Lower lobe of right lung (tissue), 2 donors: Measurements from ENCODE around the gene POC1B. TPM values are rescaled to one million over a fixed set of nuclear protein-coding genes. Genes with fewer than 3 reads are reported as not detected.

Experiments used
- ATAC-seq, 2 donors: fragments of 200-7000 bp; cut with Tn5 transposase; one replicate each; pipeline ENCODE4 v1.9.1; 2020 to 2022; ENCODE audit warnings: mild to moderate bottlenecking in 2 of 2, moderate library complexity in 2 of 2
- DNase-seq: peaks from one replicate; pipeline ENCODE4 v3.0.0-alpha.2; 2020
- H3K27ac ChIP-seq: fragments of 200-600 bp; one replicate; pipeline ENCODE4 v1.8.0; 2022
- H3K27me3 ChIP-seq: fragments of 200-600 bp; one replicate; pipeline ENCODE4 v1.8.0; 2022; ENCODE audit warnings: low read depth
- H3K36me3 ChIP-seq: fragments of 200-600 bp; one replicate; pipeline ENCODE4 v1.8.0; 2022; ENCODE audit warnings: mild to moderate bottlenecking
- H3K4me1 ChIP-seq: fragments of 200-600 bp; one replicate; pipeline ENCODE4 v1.8.0; 2022
- H3K4me3 ChIP-seq: fragments of 200-600 bp; one replicate; pipeline ENCODE4 v1.8.0; 2022; ENCODE audit warnings: mild to moderate bottlenecking
- H3K9me3 ChIP-seq: fragments of 200-600 bp; one replicate; pipeline ENCODE4 v1.8.0; 2022
- CTCF ChIP-seq: fragments of 200-600 bp; IDR thresholded peaks from one replicate; pipeline ENCODE4 v1.8.0; 2022; ENCODE audit warnings: antibody characterized with exemption, mild to moderate bottlenecking
- intact Hi-C: fragments of 100-400 bp; cut with DNase I; formaldehyde crosslinking; loops from one replicate; pipeline ENCODE4 v1.11.0; 2022
- total RNA-seq: library from RNA; stranded (reverse); fragmentation: NEBNext Ultra II Directional; extraction: Animal tissue kit (Norgen Biotek cat#: 25700); gene quantifications from one replicate; pipeline ENCODE4 v1.2.1, GENCODE V29; 2021
- donor health status: DM: no; HTN: yes; CAD: no; lungs with severe emphysema.

Gene POC1B
- total RNA-seq, 1 donor from 2014 or later, result 15.5 TPM

- intact Hi-C loops, result loop anchor here (10.0 kb wide), 1 partner anchor 49 kb away; the partner anchor contains the start of genes GALNT4 and POC1B
- no peak for ATAC-seq
Measured at GRCh38 chr12:89476232-89476631, 49.6 kb downstream of the POC1B start.

GRCh38 chr12:89475203-89475990, 50.5 kb downstream of the POC1B start:
- no peak for ATAC-seq
- no peak overlapping the region for H3K4me3 ChIP-seq
- intact Hi-C loops, result loop anchor here (10.0 kb wide), 1 partner anchor 49 kb away; the partner anchor contains the start of genes GALNT4 and POC1B
- H3K27ac ChIP-seq, result no peak overlapping the region
- H3K9me3 ChIP-seq, result no peaks in the 10 kb centered on the region
- TF ChIP-seq CTCF, result no peak
- H3K4me1 ChIP-seq, result peaks cover 8% of the 10 kb centered on the region
- H3K36me3 ChIP-seq, result no peaks in the 10 kb centered on the region
- DNase-seq, result no peak
- H3K27me3 ChIP-seq, result no peaks in the 10 kb centered on the region

More at GRCh38 chr12:89476232-89476631, 49.6 kb downstream of the POC1B start:
- H3K36me3 ChIP-seq, result no peaks in the 10 kb centered on the region
- H3K27me3 ChIP-seq, result no peaks in the 10 kb centered on the region
- H3K9me3 ChIP-seq, result no peaks in the 10 kb centered on the region
- H3K4me3 ChIP-seq, result no peak overlapping the region
- no peak overlapping the region for H3K27ac ChIP-seq
- peaks cover 8% of the 10 kb centered on the region for H3K4me1 ChIP-seq
- no peak for DNase-seq
- TF ChIP-seq CTCF, result no peak

GRCh38 chr12:89474615-89475014, 51.2 kb downstream of the POC1B start:
- Histone ChIP-seq H3K9me3 (no peaks in the 10 kb centered on the region), H3K27ac (no peak overlapping the region), H3K4me3 (no peak overlapping the region), H3K36me3 (no peaks in the 10 kb centered on the region), H3K4me1 (peaks cover 8% of the 10 kb centered on the region), H3K27me3 (no peaks in the 10 kb centered on the region)
- ATAC-seq (no peak), DNase-seq (no peak)
- TF ChIP-seq CTCF, result no peak
- intact Hi-C loops, result loop anchor here (10.0 kb wide), 1 partner anchor 50 kb away; the partner anchor contains the start of genes GALNT4 and POC1B

- DNase-seq, result no peak
- Histone ChIP-seq H3K9me3 (no peaks in the 10 kb centered on the region), H3K4me1 (peaks cover 15% of the 10 kb centered on the region), H3K27me3 (no peaks in the 10 kb centered on the region), H3K4me3 (no peak overlapping the region), H3K27ac (no peak overlapping the region), H3K36me3 (no peaks in the 10 kb centered on the region)
- no peak for TF ChIP-seq CTCF
- ATAC-seq, result no peak
- intact Hi-C loops, result loop anchor here (10.0 kb wide), 1 partner anchor 52 kb away; the partner anchor contains the start of genes GALNT4 and POC1B
Measured at GRCh38 chr12:89472508-89472907, 53.3 kb downstream of the POC1B start.

GRCh38 chr12:89470741-89471509, 54.9 kb downstream of the POC1B start:
- no peaks in the 10 kb centered on the region for H3K9me3 ChIP-seq
- DNase-seq (no peak), ATAC-seq (peak; percentile 81 to 86)
- TF ChIP-seq CTCF, result peak; percentile 70
- intact Hi-C loops, result loop anchor here (10.0 kb wide), 1 partner anchor 54 kb away; the partner anchor contains the start of genes GALNT4 and POC1B
- H3K4me3 ChIP-seq, result no peak overlapping the region
- H3K36me3 ChIP-seq, result no peaks in the 10 kb centered on the region
- no peaks in the 10 kb centered on the region for H3K27me3 ChIP-seq
- H3K4me1 ChIP-seq, result peaks cover 7% of the 10 kb centered on the region
- no peak overlapping the region for H3K27ac ChIP-seq
